ENCODE data around the gene STIM1. TPM values are rescaled to one million over a fixed set of nuclear protein-coding genes. Genes with fewer than 3 reads are reported as not detected.

The STIM1 gene
- total RNA-seq, 1 donor from 2014 or later = 9.6 TPM

GRCh38 chr11:4098026-4098621, 242.7 kb downstream of the STIM1 start:
- TF ChIP-seq, protein P1, sequence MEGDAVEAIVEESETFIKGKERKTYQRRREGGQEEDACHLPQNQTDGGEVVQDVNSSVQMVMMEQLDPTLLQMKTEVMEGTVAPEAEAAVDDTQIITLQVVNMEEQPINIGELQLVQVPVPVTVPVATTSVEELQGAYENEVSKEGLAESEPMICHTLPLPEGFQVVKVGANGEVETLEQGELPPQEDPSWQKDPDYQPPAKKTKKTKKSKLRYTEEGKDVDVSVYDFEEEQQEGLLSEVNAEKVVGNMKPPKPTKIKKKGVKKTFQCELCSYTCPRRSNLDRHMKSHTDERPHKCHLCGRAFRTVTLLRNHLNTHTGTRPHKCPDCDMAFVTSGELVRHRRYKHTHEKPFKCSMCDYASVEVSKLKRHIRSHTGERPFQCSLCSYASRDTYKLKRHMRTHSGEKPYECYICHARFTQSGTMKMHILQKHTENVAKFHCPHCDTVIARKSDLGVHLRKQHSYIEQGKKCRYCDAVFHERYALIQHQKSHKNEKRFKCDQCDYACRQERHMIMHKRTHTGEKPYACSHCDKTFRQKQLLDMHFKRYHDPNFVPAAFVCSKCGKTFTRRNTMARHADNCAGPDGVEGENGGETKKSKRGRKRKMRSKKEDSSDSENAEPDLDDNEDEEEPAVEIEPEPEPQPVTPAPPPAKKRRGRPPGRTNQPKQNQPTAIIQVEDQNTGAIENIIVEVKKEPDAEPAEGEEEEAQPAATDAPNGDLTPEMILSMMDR (IDR thresholded peaks at IDR 0.05; ENCODE audit: partially characterized antibody, unreplicated experiment) = no peak
- H3K4me1 Mint-ChIP-seq (ENCODE audit: low read depth, unreplicated experiment) = no peaks in the 10 kb centered on the region
- peaks cover 2% of the 10 kb centered on the region for H3K27me3 Mint-ChIP-seq (ENCODE audit: unreplicated experiment)
- no peaks in the 10 kb centered on the region for H3K9me3 Mint-ChIP-seq (ENCODE audit: unreplicated experiment)
- no peaks in the 10 kb centered on the region for H3K36me3 Mint-ChIP-seq (ENCODE audit: unreplicated experiment)
- H3K4me3 Mint-ChIP-seq (ENCODE audit: unreplicated experiment) = no peak overlapping the region
- DNase-seq = no peak
- no peak overlapping the region for H3K27ac Mint-ChIP-seq (ENCODE audit: unreplicated experiment)

DNA sequence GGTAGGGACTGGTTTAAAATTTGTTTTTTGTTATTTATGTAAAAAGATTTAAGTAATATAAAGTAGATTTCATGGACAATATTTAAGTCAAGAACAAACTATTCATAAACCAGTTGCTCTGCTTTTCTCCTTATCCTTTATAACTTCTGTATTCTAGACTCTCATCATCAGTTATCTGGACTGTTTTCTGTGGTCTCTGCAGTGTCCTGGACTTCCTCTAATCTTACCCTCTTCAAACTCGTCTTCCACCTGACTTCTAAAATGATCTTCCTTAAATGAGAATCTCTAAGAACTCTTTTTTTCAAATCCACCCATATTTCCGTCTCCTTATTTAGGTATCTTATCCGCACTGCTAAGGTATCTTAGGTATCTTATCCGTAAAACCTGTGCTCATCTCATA, 247.2 kb downstream of the STIM1 start:
- TF ChIP-seq, protein P1 (IDR thresholded peaks at IDR 0.05; ENCODE audit: partially characterized antibody, unreplicated experiment) = no peak
- Mint-ChIP-seq H3K4me1 (ENCODE audit: low read depth, unreplicated experiment) (no peaks in the 10 kb centered on the region), H3K4me3 (ENCODE audit: unreplicated experiment) (no peak overlapping the region), H3K36me3 (ENCODE audit: unreplicated experiment) (no peaks in the 10 kb centered on the region), H3K27ac (ENCODE audit: unreplicated experiment) (no peak overlapping the region), H3K27me3 (ENCODE audit: unreplicated experiment) (peaks cover 2% of the 10 kb centered on the region), H3K9me3 (ENCODE audit: unreplicated experiment) (no peaks in the 10 kb centered on the region)
- no peak for DNase-seq

GRCh38 chr11:4103269-4103668, 247.8 kb downstream of the STIM1 start:
- no peaks in the 10 kb centered on the region for H3K9me3 Mint-ChIP-seq (ENCODE audit: unreplicated experiment)
- no peak for DNase-seq
- H3K4me3 Mint-ChIP-seq (ENCODE audit: unreplicated experiment) = no peak overlapping the region
- no peaks in the 10 kb centered on the region for H3K36me3 Mint-ChIP-seq (ENCODE audit: unreplicated experiment)
- TF ChIP-seq, protein P1 (IDR thresholded peaks at IDR 0.05; ENCODE audit: partially characterized antibody, unreplicated experiment) = no peak
- H3K27ac Mint-ChIP-seq (ENCODE audit: unreplicated experiment) = no peak overlapping the region
- no peaks in the 10 kb centered on the region for H3K4me1 Mint-ChIP-seq (ENCODE audit: low read depth, unreplicated experiment)
- H3K27me3 Mint-ChIP-seq (ENCODE audit: unreplicated experiment) = peaks cover 2% of the 10 kb centered on the region

GRCh38 chr11:4105916-4106315, 250.5 kb downstream of the STIM1 start:
- peaks cover 4% of the 10 kb centered on the region for H3K27me3 Mint-ChIP-seq (ENCODE audit: unreplicated experiment)

DNA sequence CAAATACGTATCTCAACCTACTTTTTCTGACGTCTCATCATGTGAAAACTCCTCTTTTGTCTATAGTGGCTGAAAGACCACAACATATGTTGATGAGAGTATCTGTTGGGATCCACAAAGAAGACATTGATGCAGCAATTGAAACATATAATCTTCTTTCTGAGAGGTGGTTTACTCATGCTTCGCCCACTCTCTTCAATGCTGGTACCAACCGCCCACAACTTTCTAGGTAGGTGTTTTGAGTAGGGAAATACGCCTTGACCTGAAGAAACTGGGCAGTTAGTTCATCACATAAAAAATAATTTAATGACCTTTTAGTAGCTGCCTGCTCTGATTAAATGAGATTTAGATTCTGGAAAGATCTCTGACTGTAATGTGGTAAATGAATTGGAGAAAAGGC, 256.4 kb downstream of the STIM1 start:
- no peaks in the 10 kb centered on the region for H3K9me3 Mint-ChIP-seq (ENCODE audit: unreplicated experiment)
- no peaks in the 10 kb centered on the region for H3K4me1 Mint-ChIP-seq (ENCODE audit: low read depth, unreplicated experiment)
- peaks cover 2% of the 10 kb centered on the region for H3K27me3 Mint-ChIP-seq (ENCODE audit: unreplicated experiment)
- H3K4me3 Mint-ChIP-seq (ENCODE audit: unreplicated experiment) = no peak overlapping the region
- TF ChIP-seq, protein P1 (IDR thresholded peaks at IDR 0.05; ENCODE audit: partially characterized antibody, unreplicated experiment) = no peak
- DNase-seq = no peak
- H3K36me3 Mint-ChIP-seq (ENCODE audit: unreplicated experiment) = no peaks in the 10 kb centered on the region
- H3K27ac Mint-ChIP-seq (ENCODE audit: unreplicated experiment) = no peak overlapping the region

More at GRCh38 chr11:4105916-4106315, 250.5 kb downstream of the STIM1 start:
- Mint-ChIP-seq H3K4me1 (ENCODE audit: low read depth, unreplicated experiment) (no peaks in the 10 kb centered on the region), H3K27ac (ENCODE audit: unreplicated experiment) (no peak overlapping the region), H3K36me3 (ENCODE audit: unreplicated experiment) (no peaks in the 10 kb centered on the region), H3K9me3 (ENCODE audit: unreplicated experiment) (no peaks in the 10 kb centered on the region), H3K4me3 (ENCODE audit: unreplicated experiment) (no peak overlapping the region)
- TF ChIP-seq, protein P1 (IDR thresholded peaks at IDR 0.05; ENCODE audit: partially characterized antibody, unreplicated experiment) = no peak
- DNase-seq = no peak
